GM23338 (cell line): ENCODE data around the gene OR51E1.

Experiments
- CREB1 ChIP-seq: fragments of 250-450 bp; sonication (Bioruptor Pico); IDR thresholded peaks from 2 replicates; pipeline ENCODE4 v1.5.0; 2020; ENCODE audit warnings: low read depth, mild to moderate bottlenecking, moderate library complexity
- EZH2 ChIP-seq: fragments of 200-600 bp; sonication (generic); IDR thresholded peaks from one replicate; pipeline ENCODE4 v1.8.0; 2017; ENCODE audit warnings: antibody characterized with exemption, mild to moderate bottlenecking, low read depth; ENCODE audit not compliant: unreplicated experiment
- EZH2phosphoT487 ChIP-seq: fragments of 200-600 bp; sonication (generic); IDR thresholded peaks from one replicate; pipeline ENCODE4 v1.8.1; 2018; ENCODE audit warnings: antibody characterized with exemption; ENCODE audit not compliant: unreplicated experiment
- POLR2AphosphoS5 ChIP-seq: IDR thresholded peaks from 2 replicates; pipeline ENCODE4 v1.6.1; 2016; ENCODE audit warnings: antibody characterized with exemption, low read depth
- STAT1 ChIP-seq: IDR thresholded peaks from one replicate; pipeline ENCODE4 v1.6.1; 2016; ENCODE audit warnings: antibody characterized with exemption; ENCODE audit not compliant: unreplicated experiment
- TF ChIP-seq, protein P1 (sequence below), 2 experiments: fragments of 200-600 bp in 1 of 2; sonication (generic) in 1 of 2; conservative IDR thresholded peaks; 2 replicates each; pipeline versions ENCODE4 v1.5.1 to v1.6.1; 2016 to 2017; ENCODE audit warnings: antibody characterized with exemption in 2 of 2, low read depth in 2 of 2, mild to moderate bottlenecking in 2 of 2, moderate library complexity in 1 of 2
- TF ChIP-seq, protein P2 (sequence below): IDR thresholded peaks from one replicate; pipeline ENCODE4 v1.6.1; 2018; ENCODE audit warnings: antibody characterized with exemption; ENCODE audit not compliant: unreplicated experiment

- TF ChIP-seq, protein P1, sequence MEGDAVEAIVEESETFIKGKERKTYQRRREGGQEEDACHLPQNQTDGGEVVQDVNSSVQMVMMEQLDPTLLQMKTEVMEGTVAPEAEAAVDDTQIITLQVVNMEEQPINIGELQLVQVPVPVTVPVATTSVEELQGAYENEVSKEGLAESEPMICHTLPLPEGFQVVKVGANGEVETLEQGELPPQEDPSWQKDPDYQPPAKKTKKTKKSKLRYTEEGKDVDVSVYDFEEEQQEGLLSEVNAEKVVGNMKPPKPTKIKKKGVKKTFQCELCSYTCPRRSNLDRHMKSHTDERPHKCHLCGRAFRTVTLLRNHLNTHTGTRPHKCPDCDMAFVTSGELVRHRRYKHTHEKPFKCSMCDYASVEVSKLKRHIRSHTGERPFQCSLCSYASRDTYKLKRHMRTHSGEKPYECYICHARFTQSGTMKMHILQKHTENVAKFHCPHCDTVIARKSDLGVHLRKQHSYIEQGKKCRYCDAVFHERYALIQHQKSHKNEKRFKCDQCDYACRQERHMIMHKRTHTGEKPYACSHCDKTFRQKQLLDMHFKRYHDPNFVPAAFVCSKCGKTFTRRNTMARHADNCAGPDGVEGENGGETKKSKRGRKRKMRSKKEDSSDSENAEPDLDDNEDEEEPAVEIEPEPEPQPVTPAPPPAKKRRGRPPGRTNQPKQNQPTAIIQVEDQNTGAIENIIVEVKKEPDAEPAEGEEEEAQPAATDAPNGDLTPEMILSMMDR (conservative IDR thresholded peaks at IDR 0.05; ENCODE audit: low read depth in 2 of 2), result no peak
- TF ChIP-seq CREB1 (CRISPR knock-in tag), result no peak
- TF ChIP-seq, protein P2, sequence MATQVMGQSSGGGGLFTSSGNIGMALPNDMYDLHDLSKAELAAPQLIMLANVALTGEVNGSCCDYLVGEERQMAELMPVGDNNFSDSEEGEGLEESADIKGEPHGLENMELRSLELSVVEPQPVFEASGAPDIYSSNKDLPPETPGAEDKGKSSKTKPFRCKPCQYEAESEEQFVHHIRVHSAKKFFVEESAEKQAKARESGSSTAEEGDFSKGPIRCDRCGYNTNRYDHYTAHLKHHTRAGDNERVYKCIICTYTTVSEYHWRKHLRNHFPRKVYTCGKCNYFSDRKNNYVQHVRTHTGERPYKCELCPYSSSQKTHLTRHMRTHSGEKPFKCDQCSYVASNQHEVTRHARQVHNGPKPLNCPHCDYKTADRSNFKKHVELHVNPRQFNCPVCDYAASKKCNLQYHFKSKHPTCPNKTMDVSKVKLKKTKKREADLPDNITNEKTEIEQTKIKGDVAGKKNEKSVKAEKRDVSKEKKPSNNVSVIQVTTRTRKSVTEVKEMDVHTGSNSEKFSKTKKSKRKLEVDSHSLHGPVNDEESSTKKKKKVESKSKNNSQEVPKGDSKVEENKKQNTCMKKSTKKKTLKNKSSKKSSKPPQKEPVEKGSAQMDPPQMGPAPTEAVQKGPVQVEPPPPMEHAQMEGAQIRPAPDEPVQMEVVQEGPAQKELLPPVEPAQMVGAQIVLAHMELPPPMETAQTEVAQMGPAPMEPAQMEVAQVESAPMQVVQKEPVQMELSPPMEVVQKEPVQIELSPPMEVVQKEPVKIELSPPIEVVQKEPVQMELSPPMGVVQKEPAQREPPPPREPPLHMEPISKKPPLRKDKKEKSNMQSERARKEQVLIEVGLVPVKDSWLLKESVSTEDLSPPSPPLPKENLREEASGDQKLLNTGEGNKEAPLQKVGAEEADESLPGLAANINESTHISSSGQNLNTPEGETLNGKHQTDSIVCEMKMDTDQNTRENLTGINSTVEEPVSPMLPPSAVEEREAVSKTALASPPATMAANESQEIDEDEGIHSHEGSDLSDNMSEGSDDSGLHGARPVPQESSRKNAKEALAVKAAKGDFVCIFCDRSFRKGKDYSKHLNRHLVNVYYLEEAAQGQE, result no peak
- TF ChIP-seq EZH2phosphoT487, result no peak
- no peak for TF ChIP-seq EZH2
- no peak for TF ChIP-seq POLR2AphosphoS5
- TF ChIP-seq STAT1, result no peak
Observed at GRCh38 chr11:4700436-4700820, 56.6 kb downstream of the OR51E1 start.
